Stimulated activated naive CD4-positive, alpha-beta T cell treated with Interleukin-2 at 50 U/mL for 16 hours (primary cell): ENCODE results near the gene ITGA2B.
"Not testable (repeated sequence)": the region's sequence is repeated elsewhere in the genome, so short reads cannot be mapped to it uniquely, and the experiment has no call there.

Experiments
- DNase-seq: peaks from one replicate; lab custom pipeline; 2025; lab: John Stamatoyannopoulos, UW

ITGA2B gene

DNA sequence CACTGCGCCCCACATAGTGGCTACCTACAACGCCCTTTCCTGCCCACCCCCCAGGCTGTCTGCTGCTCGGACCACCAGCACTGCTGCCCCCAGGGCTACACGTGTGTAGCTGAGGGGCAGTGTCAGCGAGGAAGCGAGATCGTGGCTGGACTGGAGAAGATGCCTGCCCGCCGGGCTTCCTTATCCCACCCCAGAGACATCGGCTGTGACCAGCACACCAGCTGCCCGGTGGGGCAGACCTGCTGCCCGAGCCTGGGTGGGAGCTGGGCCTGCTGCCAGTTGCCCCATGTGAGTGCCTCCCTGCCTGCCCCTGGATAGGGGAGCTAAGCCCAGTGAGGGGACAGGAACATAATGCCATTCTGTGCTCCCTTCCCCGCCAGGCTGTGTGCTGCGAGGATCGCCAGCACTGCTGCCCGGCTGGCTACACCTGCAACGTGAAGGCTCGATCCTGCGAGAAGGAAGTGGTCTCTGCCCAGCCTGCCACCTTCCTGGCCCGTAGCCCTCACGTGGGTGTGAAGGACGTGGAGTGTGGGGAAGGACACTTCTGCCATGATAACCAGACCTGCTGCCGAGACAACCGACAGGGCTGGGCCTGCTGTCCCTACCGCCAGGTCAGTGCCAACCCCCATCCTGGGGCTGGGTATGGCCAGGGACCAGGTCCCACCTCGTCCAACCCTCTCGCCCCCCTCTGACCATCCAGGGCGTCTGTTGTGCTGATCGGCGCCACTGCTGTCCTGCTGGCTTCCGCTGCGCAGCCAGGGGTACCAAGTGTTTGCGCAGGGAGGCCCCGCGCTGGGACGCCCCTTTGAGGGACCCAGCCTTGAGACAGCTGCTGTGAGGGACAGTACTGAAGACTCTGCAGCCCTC is 37.3 kb downstream of the ITGA2B start:
- no peak for DNase-seq

DNA sequence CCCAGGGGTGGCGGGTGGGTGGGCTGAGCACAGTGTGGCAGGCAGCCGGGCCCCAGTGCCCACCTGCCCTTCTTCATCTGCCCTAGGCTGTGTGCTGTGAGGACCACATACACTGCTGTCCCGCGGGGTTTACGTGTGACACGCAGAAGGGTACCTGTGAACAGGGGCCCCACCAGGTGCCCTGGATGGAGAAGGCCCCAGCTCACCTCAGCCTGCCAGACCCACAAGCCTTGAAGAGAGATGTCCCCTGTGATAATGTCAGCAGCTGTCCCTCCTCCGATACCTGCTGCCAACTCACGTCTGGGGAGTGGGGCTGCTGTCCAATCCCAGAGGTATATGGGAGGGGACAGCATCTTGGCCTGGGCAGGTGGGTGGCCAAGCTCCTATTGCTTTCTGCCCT is 38.0 kb downstream of the ITGA2B start:
- DNase-seq = no peak

DNA sequence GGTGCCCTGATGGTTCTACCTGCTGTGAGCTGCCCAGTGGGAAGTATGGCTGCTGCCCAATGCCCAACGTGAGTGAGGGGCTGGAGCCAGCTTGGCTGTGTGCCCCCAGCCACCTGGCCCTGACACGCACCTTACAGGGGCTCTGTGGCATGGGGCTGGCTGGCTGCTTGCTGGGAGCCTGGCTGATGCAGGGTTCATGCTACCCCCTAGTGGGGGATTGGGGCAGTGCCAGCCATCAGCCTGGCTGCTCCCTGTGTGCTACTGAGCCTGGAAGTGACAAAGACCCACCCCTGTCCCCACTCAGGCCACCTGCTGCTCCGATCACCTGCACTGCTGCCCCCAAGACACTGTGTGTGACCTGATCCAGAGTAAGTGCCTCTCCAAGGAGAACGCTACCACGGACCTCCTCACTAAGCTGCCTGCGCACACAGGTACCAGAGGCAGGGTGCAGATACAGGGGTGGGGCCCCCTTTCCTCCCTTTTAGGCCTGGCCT is 38.7 kb downstream of the ITGA2B start:
- DNase-seq = peak; percentile 57

DNA sequence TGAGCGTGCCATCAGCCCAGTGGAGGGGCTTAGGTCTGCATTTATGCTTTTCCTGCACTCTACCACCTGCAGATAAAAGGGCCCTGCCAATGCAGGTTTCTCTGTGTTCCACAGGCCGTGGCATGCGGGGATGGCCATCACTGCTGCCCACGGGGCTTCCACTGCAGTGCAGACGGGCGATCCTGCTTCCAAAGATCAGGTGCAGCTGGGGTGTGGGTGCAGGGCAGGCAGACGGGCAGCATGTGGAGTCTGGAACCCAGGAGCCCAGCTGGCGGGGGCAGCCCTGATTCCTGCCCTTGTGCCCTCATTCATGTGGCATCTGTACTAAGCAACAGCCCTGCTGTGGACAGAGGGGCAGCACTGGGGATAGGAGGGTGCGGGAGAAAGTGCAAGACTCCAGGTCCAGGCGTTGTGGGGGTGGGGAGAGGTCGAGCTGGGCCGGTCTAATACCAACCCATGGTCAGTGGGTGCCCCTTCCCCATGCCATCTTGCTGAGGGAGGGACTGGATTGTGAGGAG is 39.8 kb downstream of the ITGA2B start:
- DNase-seq = no peak

- no peak for DNase-seq
These were observed 40.5 kb downstream of the ITGA2B start for GRCh38 chr17:44348988-44349364.

DNA sequence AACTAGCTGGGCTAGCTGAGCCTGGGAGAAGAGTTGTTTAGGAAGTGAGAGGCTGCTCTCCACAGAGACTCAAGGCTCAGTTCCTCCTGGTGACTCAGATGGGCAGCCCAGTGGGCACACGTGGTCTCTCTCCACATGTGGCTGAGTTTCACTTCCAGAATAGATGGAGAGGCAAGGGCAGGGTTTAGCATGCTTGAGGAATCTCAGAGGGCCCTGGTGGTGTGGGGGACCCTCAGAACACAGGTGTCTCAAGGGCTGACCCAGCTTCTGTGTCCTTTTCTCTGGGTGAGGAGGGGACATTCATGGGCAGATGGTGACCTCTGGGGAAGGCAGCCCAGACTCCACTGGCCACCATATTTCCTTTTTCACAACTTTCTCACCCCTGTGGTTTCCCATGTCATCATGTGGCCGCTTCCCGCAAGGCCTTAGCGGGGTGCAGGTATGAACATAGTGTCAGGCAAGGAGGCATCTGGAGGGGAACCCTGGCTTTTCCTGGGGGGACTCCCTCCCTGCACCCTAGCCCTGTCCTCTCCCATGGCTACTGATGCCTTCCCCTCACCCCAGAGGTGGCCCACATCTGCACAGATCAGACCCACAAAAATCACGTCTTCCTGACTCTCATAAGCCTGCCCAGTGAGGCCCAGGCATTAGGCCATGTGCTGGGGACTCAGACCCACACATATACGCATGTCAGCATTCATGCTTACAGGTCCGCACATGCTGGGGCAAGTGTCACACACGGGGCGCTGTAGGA is 41.0 kb downstream of the ITGA2B start:
- no peak for DNase-seq

DNA sequence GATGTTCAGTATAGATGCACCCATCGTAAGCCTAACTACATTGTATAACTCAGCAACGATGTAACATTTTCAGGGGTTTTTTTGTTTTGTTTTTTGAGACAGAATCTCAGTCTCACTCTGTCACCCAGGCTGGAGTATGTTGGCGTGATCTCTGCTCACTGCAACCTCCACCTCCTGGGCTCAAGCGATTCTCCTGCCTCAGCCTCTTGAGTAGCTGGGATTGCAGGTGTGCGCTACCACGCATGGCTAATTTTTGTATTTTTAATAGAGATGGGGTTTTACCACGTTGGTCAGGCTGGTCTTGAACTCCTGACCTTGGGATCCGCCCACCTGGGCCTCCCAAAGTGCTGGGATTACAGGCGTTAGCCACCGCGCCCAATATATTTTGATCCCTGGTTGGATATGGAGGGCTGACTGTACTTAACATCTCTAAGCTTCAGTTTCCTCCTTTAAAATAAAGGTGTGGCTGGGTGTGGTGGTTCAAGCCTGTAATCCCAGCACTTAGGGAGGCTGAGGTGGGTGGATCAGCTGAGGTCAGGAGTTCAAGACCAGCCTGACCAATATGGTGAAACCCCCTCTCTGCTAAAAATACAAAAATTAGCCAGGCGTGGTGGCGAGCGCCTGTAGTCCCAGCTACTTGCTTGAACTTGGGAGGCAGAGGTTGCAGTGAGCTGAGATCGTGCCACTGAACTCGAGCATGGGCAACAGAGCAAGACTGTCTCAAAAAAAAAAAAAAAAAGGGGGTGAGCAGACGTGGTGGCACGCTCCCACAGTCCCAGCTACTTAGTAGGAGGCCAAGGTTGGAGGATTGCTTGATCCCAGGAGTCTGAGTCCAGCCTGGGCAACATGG is 42.0 kb downstream of the ITGA2B start:
- DNase-seq = not testable (repeated sequence)

GRCh38 chr17:44346064-44346844 is 43.2 kb downstream of the ITGA2B start:
- DNase-seq = no peak

- peak; percentile 25 for DNase-seq
These were observed 43.9 kb downstream of the ITGA2B start for GRCh38 chr17:44345454-44346026.

GRCh38 chr17:44344939-44345453 is 44.5 kb downstream of the ITGA2B start, which contains the start of gene GRN:
TSS of gene GRN (plus strand) at chr17:44345302. CDS start at chr17:44349165, 3,863 bp downstream.
- peak; percentile 83 for DNase-seq

- no peak for DNase-seq
These were observed 45.8 kb downstream of the ITGA2B start for GRCh38 chr17:44343510-44344209.

GRCh38 chr17:44340553-44340952 is 48.9 kb downstream of the ITGA2B start:
- DNase-seq = not testable (repeated sequence)

DNA sequence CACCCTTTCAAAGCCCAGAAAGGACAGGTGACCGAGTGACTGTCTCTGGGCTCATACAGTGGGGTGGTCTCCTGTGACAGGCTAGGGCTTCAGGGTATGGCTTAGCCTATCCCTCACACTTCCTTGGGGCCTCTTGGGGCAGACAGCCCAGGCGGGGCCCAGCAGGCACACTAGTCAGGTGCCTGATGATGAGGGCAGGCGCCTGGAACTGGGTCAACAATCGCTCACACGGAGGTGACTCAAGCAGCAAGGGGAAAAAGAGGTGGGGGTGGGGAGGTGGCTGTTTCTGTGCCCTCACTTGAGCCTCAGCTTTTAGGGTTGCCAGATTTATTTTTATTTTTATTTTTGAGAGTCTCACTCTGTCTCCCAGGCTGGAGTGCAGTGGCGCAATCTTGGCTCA is 50.7 kb downstream of the ITGA2B start:
- DNase-seq = no peak

GRCh38 chr17:44335968-44336367 is 53.5 kb downstream of the ITGA2B start:
- no peak for DNase-seq

DNA sequence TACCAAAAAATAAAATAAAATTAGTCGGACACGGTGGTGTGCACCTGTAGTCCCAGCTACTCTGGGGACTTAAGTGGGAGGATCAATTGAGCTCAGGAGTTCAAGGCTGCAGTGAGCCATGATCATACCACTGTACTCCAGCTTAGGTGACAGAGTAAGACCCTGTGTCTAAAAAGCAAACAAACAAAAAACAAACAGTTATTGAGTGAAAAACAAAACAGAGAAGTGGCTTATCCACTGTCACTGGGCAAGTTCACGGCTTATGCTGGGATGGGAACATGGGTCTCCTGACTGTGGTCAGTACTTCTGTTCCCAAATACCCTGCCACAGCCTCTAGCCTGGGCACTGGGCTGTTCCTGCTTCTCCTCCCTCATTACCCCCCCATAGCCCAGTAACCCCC is 53.9 kb downstream of the ITGA2B start:
- DNase-seq = no peak

GRCh38 chr17:44334727-44335126 is 54.7 kb downstream of the ITGA2B start:
- DNase-seq = no peak

GRCh38 chr17:44334315-44334714 is 55.1 kb downstream of the ITGA2B start:
- no peak for DNase-seq

GRCh38 chr17:44333371-44333770 is 56.1 kb downstream of the ITGA2B start:
- DNase-seq = no peak

DNA sequence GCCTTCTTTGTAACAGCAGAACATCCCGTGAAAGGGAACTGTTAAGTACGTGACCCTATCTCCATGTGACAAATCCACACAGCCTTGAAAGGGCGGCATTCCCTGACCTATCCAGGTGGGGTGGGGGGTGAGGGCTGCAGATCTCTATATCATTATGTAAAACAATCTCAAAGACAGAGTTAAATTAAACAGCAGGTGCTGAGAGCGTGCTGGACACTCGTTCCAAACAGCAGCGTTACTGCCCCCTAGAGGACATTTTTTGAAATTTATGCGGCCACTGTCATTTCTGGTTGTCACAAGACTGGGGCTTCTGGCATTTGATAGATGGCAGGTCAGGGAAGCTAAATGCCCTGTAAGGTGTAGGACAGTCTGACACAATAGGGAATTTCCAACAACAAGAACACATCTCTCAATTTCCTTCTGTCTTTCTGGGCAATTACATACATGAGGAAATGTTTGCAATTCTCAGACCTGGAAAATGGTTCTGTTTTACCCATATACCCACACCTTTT is 58.1 kb downstream of the ITGA2B start:
- DNase-seq = peak; percentile 41

GRCh38 chr17:44330263-44330662 is 59.2 kb downstream of the ITGA2B start:
- DNase-seq = not testable (repeated sequence)
